CD4-positive, alpha-beta memory T cell (primary cell): Measurements from ENCODE around the gene SNX18. TPM values are rescaled to one million over a fixed set of nuclear protein-coding genes. Genes with fewer than 3 reads are reported as not detected.

Source experiments
- CTCF ChIA-PET: fragments of 350-600 bp; sonication (Branson Sonifier 250); formaldehyde crosslinking; loops from one replicate; lab custom pipeline; 2021; ENCODE audit warnings: inconsistent platforms; ENCODE audit not compliant: partially characterized antibody; lab: Charles Lee
- POLR2A ChIA-PET: fragments of 350-600 bp; sonication (Branson Sonifier 250); formaldehyde crosslinking; loops from one replicate; lab custom pipeline; 2021; ENCODE audit not compliant: partially characterized antibody; lab: Charles Lee
- DNase-seq, 5 donors: peaks; one replicate each; pipeline versions ENCODE4 v3.0.0 to v3.0.0-alpha.2; 2020 to 2022; ENCODE audit warnings: mixed read lengths in 1 of 5
- H3K27ac ChIP-seq: one replicate; pipeline ENCODE4 v1.7.0; 2013; ENCODE audit warnings: low read depth, low read length
- H3K27me3 ChIP-seq: 2 replicates; pipeline ENCODE4 v1.7.0; 2013; ENCODE audit warnings: mild to moderate bottlenecking, low read length, moderate library complexity; ENCODE audit not compliant: insufficient read depth
- H3K36me3 ChIP-seq: 2 replicates; pipeline ENCODE4 v1.7.0; 2013; ENCODE audit warnings: mild to moderate bottlenecking, low read length, moderate library complexity; ENCODE audit not compliant: insufficient read depth
- H3K4me1 ChIP-seq: 2 replicates; pipeline ENCODE4 v1.7.0; 2013; ENCODE audit warnings: mild to moderate bottlenecking, low read length, moderate library complexity; ENCODE audit not compliant: insufficient read depth
- H3K4me3 ChIP-seq, 2 donors: one replicate each; pipeline ENCODE4 v1.7.0; 2013; ENCODE audit warnings: low read length in 2 of 2, mild to moderate bottlenecking in 1 of 2
- H3K9me3 ChIP-seq, 2 donors: one replicate each; pipeline ENCODE4 v1.7.0; 2013; ENCODE audit warnings: low read length in 2 of 2, control low read depth in 1 of 2; ENCODE audit not compliant: control insufficient read depth in 1 of 2
- H3K27ac Mint-ChIP-seq, 7 donors: one replicate each; pipeline ENCODE4 v1.8.0; 2020 to 2021; ENCODE audit warnings: mixed read lengths in 7 of 7, mild to moderate bottlenecking in 6 of 7, inconsistent platforms in 3 of 7, moderate library complexity in 3 of 7
- H3K27me3 Mint-ChIP-seq, 2 donors: one replicate each; pipeline ENCODE4 v1.8.0; 2020 to 2021; ENCODE audit warnings: mixed read lengths in 2 of 2
- H3K36me3 Mint-ChIP-seq, 2 donors: one replicate each; pipeline ENCODE4 v1.8.0; 2020 to 2021; ENCODE audit warnings: mixed read lengths in 2 of 2, inconsistent platforms in 1 of 2, mild to moderate bottlenecking in 1 of 2
- H3K4me1 Mint-ChIP-seq, 4 donors: one replicate each; pipeline ENCODE4 v1.8.0; 2020 to 2021; ENCODE audit warnings: mixed read lengths in 4 of 4, mild to moderate bottlenecking in 1 of 4
- H3K4me3 Mint-ChIP-seq, 8 donors: one replicate each; pipeline ENCODE4 v1.8.0; 2020 to 2021; ENCODE audit warnings: mixed read lengths in 8 of 8, mild to moderate bottlenecking in 7 of 8, moderate library complexity in 6 of 8, inconsistent platforms in 3 of 8
- H3K9me3 Mint-ChIP-seq, 8 donors: one replicate each; pipeline ENCODE4 v1.8.0; 2020 to 2021; ENCODE audit warnings: mixed read lengths in 8 of 8, mild to moderate bottlenecking in 5 of 8, inconsistent platforms in 3 of 8, moderate library complexity in 1 of 8
- intact Hi-C: fragments of 100-400 bp; cut with micrococcal nuclease; formaldehyde crosslinking; loops from one replicate; pipeline ENCODE4 v1.15.1; 2023
- polyA plus RNA-seq, 2 donors: library from polyadenylated mRNA; unstranded; fragments of 300-500 nt; fragmentation: Illumina TruSeq; gene quantifications; one replicate each; pipeline ENCODE4 v1.2.3, GENCODE V29; 2021
- total RNA-seq, 2 experiments: library from RNA; stranded (reverse); gene quantifications; one replicate each; pipeline ENCODE4 v1.2.3, GENCODE V29; 2021

Gene SNX18
- total and polyA plus RNA-seq, 4 experiments from 2014 or later: 0.30 to 31.4 (median 15.3) TPM

DNA sequence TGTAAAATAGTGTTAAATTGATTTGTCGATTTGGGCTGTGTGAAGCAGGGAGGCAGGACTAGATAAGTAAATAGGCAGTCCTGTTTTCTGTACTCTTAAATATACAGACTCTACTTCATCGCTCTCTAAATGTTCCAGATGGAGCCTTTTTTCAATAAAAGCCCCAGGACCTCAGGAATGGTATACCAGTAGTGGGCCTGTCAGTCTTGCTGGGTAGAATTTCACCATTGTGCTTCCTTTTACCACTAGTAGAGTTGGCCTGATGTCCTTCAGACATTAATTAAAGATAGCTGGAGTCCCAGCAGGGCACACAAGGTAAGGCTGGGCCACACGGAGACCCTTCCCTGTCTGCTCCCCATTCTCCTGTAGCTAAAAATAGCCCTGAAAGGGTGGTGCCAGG is 6.0 kb downstream of the SNX18 start:
- no peaks in the 10 kb centered on the region for H3K9me3 Mint-ChIP-seq
- ChIA-PET CTCF (interaction anchor here (1.2 to 5.1 kb wide), 3 partner anchors 34 to 346 kb away, joined by 3 to 29 read pairs (median 4); no protein-coding TSS in a partner anchor), POLR2A (interaction anchor here (2.4 kb wide), 1 partner anchor 220 kb away, joined by 8 read pairs; no protein-coding TSS in a partner anchor)
- intact Hi-C loops: no loop called here
- Histone ChIP-seq H3K36me3 (no peaks in the 10 kb centered on the region), H3K4me1 (peaks cover 95% of the 10 kb centered on the region), H3K9me3 (no peaks in the 10 kb centered on the region), H3K4me3 (no peak overlapping the region), H3K27me3 (no peaks in the 10 kb centered on the region), H3K27ac (no peak overlapping the region)
- H3K4me3 Mint-ChIP-seq: peak overlapping the region in 3 of 8 donors; percentile 15 to 90 (median 55)
- H3K4me1 Mint-ChIP-seq: peaks cover 0 to 54% (median 26%) of the 10 kb centered on the region in 4 donors
- DNase-seq: no peak
- H3K27ac Mint-ChIP-seq: peak overlapping the region in 1 of 7 donors; percentile 62
- peaks cover 5 to 8% of the 10 kb centered on the region in 2 donors for H3K36me3 Mint-ChIP-seq
- H3K27me3 Mint-ChIP-seq: no peaks in the 10 kb centered on the region

DNA sequence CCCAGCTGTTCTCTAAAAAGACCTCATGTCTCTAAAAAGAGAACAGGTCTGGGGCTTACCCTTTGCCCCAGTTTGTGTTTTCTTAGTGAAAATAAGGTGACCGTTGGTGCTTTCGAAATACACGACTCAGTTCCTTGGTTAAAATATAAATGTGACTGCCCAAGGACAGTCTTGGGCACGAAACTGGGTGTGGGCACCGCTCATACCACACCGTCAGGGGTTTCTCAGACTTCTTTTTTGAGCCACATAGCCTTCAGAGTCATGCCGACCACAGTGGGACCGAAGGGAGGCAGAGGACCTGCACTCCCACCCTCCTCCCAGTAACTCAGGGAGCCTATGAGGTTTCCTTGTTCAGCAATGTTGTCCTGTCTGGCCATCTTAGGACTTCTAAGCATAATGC is 6.5 kb downstream of the SNX18 start:
- POLR2A ChIA-PET: interaction anchor here (2.4 kb wide), 1 partner anchor 220 kb away, joined by 8 read pairs; no protein-coding TSS in a partner anchor
- intact Hi-C loops: no loop called here
- Mint-ChIP-seq H3K4me1 (peaks cover 0 to 52% (median 26%) of the 10 kb centered on the region in 4 donors), H3K4me3 (peak overlapping the region in 3 of 8 donors; percentile 34 to 55 (median 44)), H3K36me3 (peaks cover 5 to 8% of the 10 kb centered on the region in 2 donors), H3K9me3 (no peaks in the 10 kb centered on the region), H3K27me3 (no peaks in the 10 kb centered on the region), H3K27ac (peak overlapping the region in 1 of 7 donors; percentile 24)
- Histone ChIP-seq H3K36me3 (no peaks in the 10 kb centered on the region), H3K4me3 (no peak overlapping the region), H3K27ac (no peak overlapping the region), H3K9me3 (no peaks in the 10 kb centered on the region), H3K4me1 (peaks cover 94% of the 10 kb centered on the region), H3K27me3 (no peaks in the 10 kb centered on the region)
- no peak for DNase-seq
- CTCF ChIA-PET: interaction anchor here (1.0 to 5.1 kb wide), 5 partner anchors 13 to 346 kb away, joined by 3 to 29 read pairs (median 4); no protein-coding TSS in a partner anchor

DNA sequence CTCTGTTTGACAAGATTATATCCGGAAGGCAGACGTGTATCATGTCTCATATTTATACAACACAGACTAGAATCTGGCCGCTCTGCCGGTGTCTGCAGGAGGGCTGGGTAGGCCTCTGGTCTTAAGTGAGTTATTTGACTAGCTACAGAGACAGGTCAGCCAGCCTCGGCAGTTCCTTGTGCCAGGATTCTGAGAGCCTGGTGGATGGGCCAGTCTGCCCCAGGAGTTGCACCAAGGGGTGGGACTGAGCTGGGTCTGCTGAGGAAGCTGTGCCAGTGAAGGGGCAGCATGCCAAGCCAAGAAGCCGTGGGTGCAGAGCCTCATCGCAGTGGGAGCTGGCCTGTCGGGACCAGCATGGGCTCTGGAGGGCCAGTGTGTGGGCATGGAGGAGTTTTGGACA is 7.1 kb downstream of the SNX18 start:
- Mint-ChIP-seq H3K27ac (peak overlapping the region in 1 of 7 donors; percentile 37), H3K4me3 (peak overlapping the region in 3 of 8 donors; percentile 44 to 55 (median 45)), H3K9me3 (no peaks in the 10 kb centered on the region), H3K36me3 (peaks cover under 1 to 8% of the 10 kb centered on the region in 2 donors), H3K27me3 (no peaks in the 10 kb centered on the region), H3K4me1 (peaks cover 0 to 52% (median 24%) of the 10 kb centered on the region in 4 donors)
- POLR2A ChIA-PET: no interaction called here
- H3K27ac ChIP-seq: no peak overlapping the region
- H3K36me3 ChIP-seq: no peaks in the 10 kb centered on the region
- no peaks in the 10 kb centered on the region for H3K9me3 ChIP-seq
- no peak for DNase-seq
- no peaks in the 10 kb centered on the region for H3K27me3 ChIP-seq
- peaks cover 88% of the 10 kb centered on the region for H3K4me1 ChIP-seq
- CTCF ChIA-PET: interaction anchor here (0.8 to 5.1 kb wide), 6 partner anchors 8 to 345 kb away, joined by 3 to 29 read pairs (median 3); no protein-coding TSS in a partner anchor
- no peak overlapping the region for H3K4me3 ChIP-seq
- intact Hi-C loops: no loop called here

DNA sequence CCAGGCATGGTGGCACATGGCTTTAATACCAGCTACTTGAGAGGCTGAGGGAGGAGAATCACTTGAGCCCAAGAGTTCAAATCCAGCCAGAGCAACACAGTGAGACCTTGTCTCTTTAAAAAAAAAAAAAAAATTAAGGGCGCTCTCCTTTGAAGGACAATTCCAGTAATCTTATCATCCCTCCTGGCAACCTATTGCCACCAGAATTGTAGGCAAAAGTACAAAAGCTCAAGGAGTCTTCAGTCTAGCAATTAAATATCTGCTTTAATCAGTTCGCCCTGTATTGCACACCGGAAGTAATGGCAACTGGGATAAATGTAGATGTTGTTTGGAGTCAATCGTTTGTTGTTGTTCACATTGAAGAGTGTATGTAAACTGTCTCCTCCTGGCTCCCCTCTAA is 7.7 kb downstream of the SNX18 start:
- no peak overlapping the region for H3K4me3 ChIP-seq
- no peak overlapping the region for H3K27ac ChIP-seq
- no peaks in the 10 kb centered on the region for H3K27me3 Mint-ChIP-seq
- H3K4me3 Mint-ChIP-seq: peak overlapping the region in 2 of 8 donors; percentile 8 to 35
- H3K36me3 ChIP-seq: no peaks in the 10 kb centered on the region
- H3K36me3 Mint-ChIP-seq: peaks cover 0 to 8% of the 10 kb centered on the region in 2 donors
- ChIA-PET POLR2A (interaction anchor here (1.1 kb wide), 1 partner anchor 219 kb away, joined by 3 read pairs; no protein-coding TSS in a partner anchor), CTCF (interaction anchor here (0.8 to 5.1 kb wide), 5 partner anchors 8 to 342 kb away, joined by 3 to 29 read pairs (median 6); no protein-coding TSS in a partner anchor)
- peaks cover 0 to 53% (median 27%) of the 10 kb centered on the region in 4 donors for H3K4me1 Mint-ChIP-seq
- no peaks in the 10 kb centered on the region for H3K9me3 ChIP-seq
- H3K27me3 ChIP-seq: no peaks in the 10 kb centered on the region
- intact Hi-C loops: no loop called here
- no peak overlapping the region for H3K27ac Mint-ChIP-seq
- no peaks in the 10 kb centered on the region for H3K9me3 Mint-ChIP-seq
- peaks cover 83% of the 10 kb centered on the region for H3K4me1 ChIP-seq
- DNase-seq: no peak

DNA sequence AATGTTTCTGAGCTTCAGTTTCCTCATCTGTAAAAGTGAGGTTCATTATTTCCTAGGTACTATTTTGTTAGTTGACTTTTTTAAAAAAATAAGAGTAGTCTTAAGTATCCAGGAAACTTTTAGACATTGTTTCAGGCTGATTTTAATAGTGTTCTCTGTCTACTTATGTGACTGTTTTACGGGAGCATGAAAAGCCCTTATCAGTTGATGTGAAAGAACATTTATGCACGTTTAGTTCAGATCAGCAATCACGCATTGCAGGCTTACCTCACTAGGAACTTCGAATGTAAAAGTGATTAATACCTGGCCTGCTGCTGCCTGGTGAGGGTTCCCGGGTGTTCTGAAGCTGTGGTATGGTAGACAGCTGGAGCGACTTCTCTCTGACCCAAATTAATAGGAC is 8.1 kb downstream of the SNX18 start:
- Histone ChIP-seq H3K36me3 (no peaks in the 10 kb centered on the region), H3K9me3 (no peaks in the 10 kb centered on the region), H3K27me3 (no peaks in the 10 kb centered on the region), H3K4me1 (peaks cover 78% of the 10 kb centered on the region), H3K4me3 (no peak overlapping the region), H3K27ac (no peak overlapping the region)
- peak overlapping the region in 2 of 8 donors; percentile 8 to 35 for H3K4me3 Mint-ChIP-seq
- intact Hi-C loops: no loop called here
- H3K27me3 Mint-ChIP-seq: no peaks in the 10 kb centered on the region
- DNase-seq: no peak
- ChIA-PET CTCF (interaction anchor here (1.2 to 5.1 kb wide), 4 partner anchors 9 to 342 kb away, joined by 3 to 29 read pairs (median 6); no protein-coding TSS in a partner anchor), POLR2A (interaction anchor here (1.1 kb wide), 1 partner anchor 219 kb away, joined by 3 read pairs; no protein-coding TSS in a partner anchor)
- no peaks in the 10 kb centered on the region for H3K9me3 Mint-ChIP-seq
- peaks cover 0 to 49% (median 27%) of the 10 kb centered on the region in 4 donors for H3K4me1 Mint-ChIP-seq
- peaks cover 0 to 8% of the 10 kb centered on the region in 2 donors for H3K36me3 Mint-ChIP-seq
- H3K27ac Mint-ChIP-seq: no peak overlapping the region

DNA sequence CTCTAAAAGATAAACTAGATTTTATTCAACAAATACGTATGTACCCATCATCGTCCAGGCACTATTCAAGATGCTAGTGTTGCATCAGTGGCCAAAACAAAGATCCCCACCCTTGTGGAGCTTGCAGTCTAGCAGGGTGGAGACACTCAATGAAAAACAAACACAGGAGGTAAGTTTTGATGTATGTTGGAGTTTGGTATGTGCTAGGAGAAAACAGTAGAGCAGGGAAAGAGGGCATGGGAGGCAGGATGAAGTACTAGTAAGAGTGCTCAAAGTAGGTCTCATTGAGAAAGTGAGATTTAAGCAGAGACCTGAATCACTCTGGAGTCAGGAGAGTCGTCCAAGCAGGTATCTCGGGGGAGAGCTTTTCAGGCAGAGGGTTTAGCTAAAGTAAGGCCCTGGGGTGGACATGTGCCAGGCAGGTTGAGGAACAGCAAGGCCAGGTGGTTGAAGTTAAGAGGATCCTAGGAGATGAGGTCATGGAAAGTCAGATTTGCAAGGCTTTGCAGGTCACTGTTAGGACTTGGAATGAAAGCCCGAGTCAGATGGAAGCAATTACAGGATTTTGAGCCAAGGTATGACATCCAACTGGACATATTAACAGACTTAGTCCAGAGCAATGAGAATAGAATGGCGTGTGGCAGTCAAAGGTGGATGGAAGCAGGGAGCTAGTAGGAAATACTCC is 9.2 kb downstream of the SNX18 start:
- H3K4me1 Mint-ChIP-seq: peaks cover 10 to 49% (median 32%) of the 10 kb centered on the region in 4 donors
- CTCF ChIA-PET: interaction anchor here (0.8 to 5.1 kb wide), 4 partner anchors 9 to 341 kb away, joined by 3 to 29 read pairs (median 8); partner anchors contain the start of gene SNX18
- H3K4me1 ChIP-seq: peaks cover 76% of the 10 kb centered on the region
- H3K4me3 Mint-ChIP-seq: no peak overlapping the region
- H3K27ac Mint-ChIP-seq: no peak overlapping the region
- H3K27me3 Mint-ChIP-seq: no peaks in the 10 kb centered on the region
- H3K36me3 Mint-ChIP-seq: peaks cover 5 to 15% of the 10 kb centered on the region in 2 donors
- DNase-seq: no peak
- H3K4me3 ChIP-seq: no peak overlapping the region
- H3K27ac ChIP-seq: no peak overlapping the region
- H3K27me3 ChIP-seq: no peaks in the 10 kb centered on the region
- H3K9me3 ChIP-seq: no peaks in the 10 kb centered on the region
- POLR2A ChIA-PET: interaction anchor here (0.8 kb wide), 1 partner anchor 9 kb away, joined by 4 read pairs; the partner anchor contains the start of gene SNX18
- H3K9me3 Mint-ChIP-seq: peaks cover 0 to 2% (median 0%) of the 10 kb centered on the region in 8 donors
- intact Hi-C loops: no loop called here
- H3K36me3 ChIP-seq: no peaks in the 10 kb centered on the region
